Peyer's patch (tissue), 4 donors: ENCODE results near the gene ZNF629. TPM values are rescaled to one million over a fixed set of nuclear protein-coding genes. Genes with fewer than 3 reads are reported as not detected.

Source experiments
- DNase-seq, 3 donors: peaks; one replicate each; pipeline ENCODE4 v3.0.0-alpha.2; 2017 to 2019
- H3K27ac ChIP-seq, 4 donors: fragments of 200-600 bp; sonication (generic); one replicate each; pipeline ENCODE4 v1.5.1; 2016 to 2019
- H3K27me3 ChIP-seq, 2 donors: fragments of 200-600 bp; sonication (generic); one replicate each; pipeline ENCODE4 v1.5.1; 2019
- H3K36me3 ChIP-seq, 3 donors: fragments of 200-600 bp; sonication (generic); one replicate each; pipeline ENCODE4 v1.5.1; 2016 to 2019
- H3K4me1 ChIP-seq, 4 donors: fragments of 200-600 bp; sonication (generic); one replicate each; pipeline ENCODE4 v1.5.1; 2016 to 2019
- H3K4me3 ChIP-seq, 4 donors: fragments of 200-600 bp; sonication (generic); 1 replicate in 3 of 4; 2 replicates in 1 of 4; pipeline ENCODE4 v1.5.1; 2016 to 2019; ENCODE audit warnings: mild to moderate bottlenecking in 1 of 4
- H3K9me3 ChIP-seq, 4 donors: fragments of 200-600 bp; sonication (generic); one replicate each; pipeline ENCODE4 v1.5.1; 2016 to 2019; ENCODE audit warnings: mild to moderate bottlenecking in 1 of 4
- POLR2A ChIP-seq, 2 donors: fragments of 450-650 bp; IDR thresholded peaks; one replicate each; pipeline ENCODE4 v1.5.1; 2017; ENCODE audit warnings: antibody characterized with exemption in 2 of 2, mild to moderate bottlenecking in 2 of 2, moderate library complexity in 2 of 2
- total RNA-seq, 4 donors: library from RNA; depleted of rRNA; stranded (reverse); fragments of >200 nt; gene quantifications; one replicate each; pipeline ENCODE4 v1.1.0, GENCODE V29; 2016
- TF ChIP-seq, protein P1 (sequence below), 6 experiments: fragments of 450-650 bp in 4 of 6; fragments of 200-600 bp in 2 of 6; sonication (generic) in 1 of 6; IDR thresholded peaks; one replicate each; pipeline ENCODE4 v1.5.1; 2017 to 2019; ENCODE audit warnings: antibody characterized with exemption in 6 of 6, mild to moderate bottlenecking in 3 of 6, moderate library complexity in 1 of 6

Gene ZNF629
- total RNA-seq, 4 donors from 2014 or later: 10.9 to 28.7 (median 19.0) TPM

DNA sequence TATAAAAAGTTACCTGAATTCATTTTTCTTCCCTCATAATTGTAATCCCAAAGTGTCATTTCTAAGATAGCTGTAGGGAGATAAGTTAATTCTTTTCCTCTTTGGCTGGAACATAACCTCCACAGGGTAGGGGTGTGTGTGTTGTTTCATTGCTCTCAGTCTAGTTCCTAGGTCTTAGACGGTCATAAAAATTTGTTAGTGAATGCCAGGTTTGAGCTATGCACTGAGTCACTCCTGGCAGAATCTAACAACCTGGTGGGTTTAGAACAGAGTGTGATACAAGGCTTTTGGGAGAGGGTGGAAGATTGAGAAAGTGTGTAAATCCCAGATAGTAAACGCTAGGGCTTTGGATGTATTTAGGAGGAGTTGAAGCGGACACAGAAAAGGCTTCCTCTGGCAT is 39.7 kb downstream of the ZNF629 start:
- peaks cover 0 to 22% (median 2%) of the 10 kb centered on the region in 4 donors for H3K4me1 ChIP-seq
- H3K4me3 ChIP-seq: peak overlapping the region in 3 of 4 donors; percentile 73 to 98 (median 81)
- DNase-seq: no peak
- H3K9me3 ChIP-seq: no peaks in the 10 kb centered on the region
- H3K36me3 ChIP-seq: peaks cover 0 to 33% (median 0%) of the 10 kb centered on the region in 3 donors
- no peak for TF ChIP-seq POLR2A (IDR thresholded peaks at IDR 0.05)
- TF ChIP-seq, protein P1, sequence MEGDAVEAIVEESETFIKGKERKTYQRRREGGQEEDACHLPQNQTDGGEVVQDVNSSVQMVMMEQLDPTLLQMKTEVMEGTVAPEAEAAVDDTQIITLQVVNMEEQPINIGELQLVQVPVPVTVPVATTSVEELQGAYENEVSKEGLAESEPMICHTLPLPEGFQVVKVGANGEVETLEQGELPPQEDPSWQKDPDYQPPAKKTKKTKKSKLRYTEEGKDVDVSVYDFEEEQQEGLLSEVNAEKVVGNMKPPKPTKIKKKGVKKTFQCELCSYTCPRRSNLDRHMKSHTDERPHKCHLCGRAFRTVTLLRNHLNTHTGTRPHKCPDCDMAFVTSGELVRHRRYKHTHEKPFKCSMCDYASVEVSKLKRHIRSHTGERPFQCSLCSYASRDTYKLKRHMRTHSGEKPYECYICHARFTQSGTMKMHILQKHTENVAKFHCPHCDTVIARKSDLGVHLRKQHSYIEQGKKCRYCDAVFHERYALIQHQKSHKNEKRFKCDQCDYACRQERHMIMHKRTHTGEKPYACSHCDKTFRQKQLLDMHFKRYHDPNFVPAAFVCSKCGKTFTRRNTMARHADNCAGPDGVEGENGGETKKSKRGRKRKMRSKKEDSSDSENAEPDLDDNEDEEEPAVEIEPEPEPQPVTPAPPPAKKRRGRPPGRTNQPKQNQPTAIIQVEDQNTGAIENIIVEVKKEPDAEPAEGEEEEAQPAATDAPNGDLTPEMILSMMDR (IDR thresholded peaks at IDR 0.05): no peak
- peak overlapping the region; percentile 78 to 82 (median 81) for H3K27ac ChIP-seq
- no peaks in the 10 kb centered on the region for H3K27me3 ChIP-seq

DNA sequence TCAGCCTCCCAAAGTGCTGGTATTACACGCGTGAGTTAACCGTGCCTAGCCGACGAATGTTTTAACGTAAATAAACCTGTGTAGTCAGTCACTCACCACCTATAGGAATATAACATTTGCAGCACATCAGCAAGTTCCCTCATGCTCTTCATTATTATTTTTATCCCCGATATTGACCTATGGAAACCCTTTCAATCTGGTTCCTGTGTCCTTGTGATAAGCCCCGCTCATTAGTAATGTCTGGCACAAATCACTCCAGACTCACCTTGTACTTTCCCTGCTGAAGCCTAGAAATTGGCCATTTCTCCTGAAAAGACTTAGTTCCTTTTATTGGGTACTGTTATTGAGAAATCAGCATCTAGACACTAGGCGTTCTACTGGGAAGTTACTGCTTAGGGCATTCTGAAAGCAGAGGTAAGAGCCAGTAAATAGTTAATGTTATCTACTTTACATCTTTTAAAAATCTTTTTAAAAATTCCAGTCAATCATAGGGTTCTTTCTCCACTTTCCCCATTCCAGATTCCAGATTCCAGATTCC is 40.3 kb downstream of the ZNF629 start:
- Histone ChIP-seq H3K9me3 (no peaks in the 10 kb centered on the region), H3K27ac (peak overlapping the region in 2 of 4 donors; percentile 78 to 82), H3K36me3 (peaks cover 0 to 27% (median 0%) of the 10 kb centered on the region in 3 donors)

DNA sequence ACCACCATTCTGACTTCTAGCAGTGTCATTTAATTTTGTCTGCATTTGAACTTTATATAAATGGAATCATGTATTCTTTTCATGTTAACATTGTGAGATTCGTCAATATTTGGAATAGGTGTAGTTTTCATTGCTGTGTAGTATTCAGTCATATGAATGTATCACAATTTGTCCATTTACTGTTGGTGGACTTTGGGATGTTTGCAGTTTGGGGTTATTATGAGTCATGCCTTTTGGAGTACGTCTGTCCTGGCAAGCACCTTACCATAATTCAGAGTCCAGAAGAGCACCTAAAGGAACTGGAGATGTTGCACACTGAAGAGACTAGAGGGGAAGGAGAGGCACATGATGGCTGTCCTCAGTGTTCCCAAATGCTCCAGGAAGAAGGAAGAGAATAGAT is 41.9 kb downstream of the ZNF629 start:
- TF ChIP-seq, protein P1 (IDR thresholded peaks at IDR 0.05): no peak
- TF ChIP-seq POLR2A (IDR thresholded peaks at IDR 0.05): no peak
- DNase-seq: no peak
- H3K4me3 ChIP-seq: no peak overlapping the region
- peaks cover 0 to 45% (median 4%) of the 10 kb centered on the region in 4 donors for H3K4me1 ChIP-seq
- H3K9me3 ChIP-seq: no peaks in the 10 kb centered on the region
- H3K36me3 ChIP-seq: peaks cover 0 to 16% (median 0%) of the 10 kb centered on the region in 3 donors
- H3K27me3 ChIP-seq: no peaks in the 10 kb centered on the region
- H3K27ac ChIP-seq: peak overlapping the region in 1 of 4 donors; percentile 49

More for the DNA sequence above, 40.3 kb downstream of the ZNF629 start:
- peaks cover 0 to 28% (median 2%) of the 10 kb centered on the region in 4 donors for H3K4me1 ChIP-seq
- no peak for DNase-seq
- TF ChIP-seq POLR2A (IDR thresholded peaks at IDR 0.05): no peak
- TF ChIP-seq, protein P1 (IDR thresholded peaks at IDR 0.05): no peak
- H3K4me3 ChIP-seq: no peak overlapping the region
- H3K27me3 ChIP-seq: no peaks in the 10 kb centered on the region

DNA sequence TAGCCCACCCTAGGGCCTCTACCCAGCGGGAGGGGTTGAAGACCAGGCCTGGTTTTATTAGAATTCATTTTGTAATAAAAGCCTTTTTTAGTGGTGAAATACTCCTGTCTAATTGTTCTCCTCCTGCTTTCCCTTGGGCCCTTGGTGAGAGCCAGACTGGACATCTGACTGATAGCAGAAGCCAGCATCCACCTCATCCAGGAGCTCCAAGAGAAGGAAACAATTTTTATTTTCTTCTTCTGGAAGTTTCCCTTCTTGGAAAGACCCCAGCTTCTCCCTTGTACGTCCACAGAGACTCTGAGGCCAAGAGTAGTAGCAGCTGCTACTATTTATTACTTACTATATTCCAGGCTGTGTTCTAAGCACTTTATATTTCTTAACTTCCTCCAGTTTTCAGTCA is 42.8 kb downstream of the ZNF629 start:
- Histone ChIP-seq H3K27ac (no peak overlapping the region), H3K27me3 (no peaks in the 10 kb centered on the region), H3K4me1 (peaks cover 0 to 46% (median 4%) of the 10 kb centered on the region in 4 donors), H3K36me3 (peaks cover 0 to 20% (median 0%) of the 10 kb centered on the region in 3 donors), H3K9me3 (no peaks in the 10 kb centered on the region), H3K4me3 (no peak overlapping the region)
- DNase-seq: no peak
- TF ChIP-seq POLR2A (IDR thresholded peaks at IDR 0.05): no peak

DNA sequence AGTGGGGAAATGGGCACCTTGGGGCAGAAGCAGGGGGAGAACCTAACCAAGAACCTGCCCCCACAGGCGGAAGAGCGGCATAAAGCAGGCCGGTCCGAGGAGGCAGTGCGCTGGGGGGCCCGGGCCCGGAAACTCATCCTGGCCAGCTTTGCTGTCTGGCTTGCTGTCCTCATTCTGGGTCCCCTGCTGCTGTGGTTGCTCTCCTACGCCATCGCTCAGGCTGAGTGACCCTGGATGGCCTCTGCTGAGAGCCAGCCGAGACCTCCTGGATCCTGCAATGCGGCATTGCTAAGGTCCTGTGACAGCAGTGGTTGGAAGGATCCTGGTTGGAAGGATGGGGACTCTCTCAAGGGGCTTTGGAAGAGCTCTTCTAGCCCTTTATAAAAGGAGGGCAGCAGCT is 43.3 kb downstream of the ZNF629 start:
- DNase-seq: no peak
- H3K4me3 ChIP-seq: no peak overlapping the region
- H3K27me3 ChIP-seq: no peaks in the 10 kb centered on the region
- H3K27ac ChIP-seq: no peak overlapping the region
- H3K9me3 ChIP-seq: no peaks in the 10 kb centered on the region
- peaks cover 0 to 25% (median 0%) of the 10 kb centered on the region in 3 donors for H3K36me3 ChIP-seq
- peaks cover 0 to 47% (median 4%) of the 10 kb centered on the region in 4 donors for H3K4me1 ChIP-seq
- TF ChIP-seq, protein P1 (IDR thresholded peaks at IDR 0.05): no peak
- no peak for TF ChIP-seq POLR2A (IDR thresholded peaks at IDR 0.05)

DNA sequence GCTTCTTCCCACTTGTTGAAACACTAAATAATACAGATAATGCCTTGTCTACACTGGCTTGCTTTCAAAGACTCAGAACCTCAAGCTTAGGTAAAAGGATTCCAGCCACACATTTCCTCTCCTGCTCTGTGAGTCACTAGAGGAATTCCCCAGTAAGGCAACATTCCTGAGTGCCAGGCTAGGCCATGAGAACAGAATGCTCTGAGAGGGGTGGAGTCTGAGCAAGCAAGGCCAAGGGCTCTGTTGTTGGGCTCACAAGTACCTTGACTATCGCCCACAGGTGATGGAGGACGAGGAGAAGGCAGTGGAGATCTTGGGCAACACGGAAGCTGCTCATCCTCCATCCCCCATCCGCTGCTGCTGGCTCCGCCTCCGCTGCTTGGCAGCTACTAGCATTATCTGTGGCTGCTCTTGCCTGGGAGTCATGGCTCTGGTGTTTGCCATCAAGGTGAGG is 45.5 kb downstream of the ZNF629 start:
- peak overlapping the region in 3 of 4 donors; percentile 30 to 84 (median 76) for H3K27ac ChIP-seq
- H3K36me3 ChIP-seq: peaks cover 0 to 47% (median 0%) of the 10 kb centered on the region in 3 donors
- peak in 2 of 3 donors; percentile 74 to 76 for DNase-seq
- H3K9me3 ChIP-seq: no peaks in the 10 kb centered on the region
- H3K4me1 ChIP-seq: peaks cover 0 to 36% (median 1%) of the 10 kb centered on the region in 4 donors
- H3K4me3 ChIP-seq: no peak overlapping the region
- H3K27me3 ChIP-seq: no peaks in the 10 kb centered on the region
- peak in 1 of 2 donors; percentile 23 for TF ChIP-seq POLR2A (IDR thresholded peaks at IDR 0.05)
- TF ChIP-seq, protein P1 (IDR thresholded peaks at IDR 0.05): no peak
